NCI-H2227 (cell line): ENCODE data around the gene ADAMTSL4.
"Not testable (repeated sequence)": the region's sequence is repeated elsewhere in the genome, so short reads cannot be mapped to it uniquely, and the experiment has no call there.

Source experiments
- DNase-seq: peaks from one replicate; lab custom pipeline; 2025; ENCODE audit not compliant: unreplicated experiment; lab: John Stamatoyannopoulos, UW

The ADAMTSL4 gene

DNA sequence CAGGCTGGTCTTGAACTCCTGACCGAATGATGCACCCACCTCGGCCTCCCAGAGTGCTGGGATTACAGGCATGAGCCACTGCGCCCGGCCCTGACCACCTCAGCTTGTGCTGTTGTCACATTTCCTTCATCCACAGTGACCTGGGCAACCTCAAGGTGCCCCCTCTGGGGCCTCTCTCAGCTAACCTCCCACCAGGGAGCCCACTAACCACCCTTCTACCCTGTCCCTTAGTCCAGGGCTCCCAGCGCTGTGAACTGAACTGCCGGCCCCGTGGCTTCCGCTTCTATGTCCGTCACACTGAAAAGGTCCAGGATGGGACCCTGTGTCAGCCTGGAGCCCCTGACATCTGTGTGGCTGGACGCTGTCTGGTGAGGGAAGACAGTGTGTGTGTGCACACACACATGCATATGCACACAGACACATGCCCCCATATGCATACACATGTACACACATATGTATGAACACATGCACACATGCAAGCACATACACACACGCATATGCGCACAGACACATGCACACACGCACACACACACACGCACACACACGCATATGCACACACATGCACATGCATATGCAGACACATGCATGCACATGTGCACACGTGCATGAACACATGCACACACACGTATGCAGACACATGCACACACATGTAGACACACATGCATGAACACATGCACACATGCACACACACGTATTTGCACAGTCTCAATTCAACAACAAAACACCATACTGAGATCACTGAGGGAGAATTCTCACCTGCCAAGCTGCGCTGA is 6.2 kb downstream of the ADAMTSL4 start:
- DNase-seq: no peak

DNA sequence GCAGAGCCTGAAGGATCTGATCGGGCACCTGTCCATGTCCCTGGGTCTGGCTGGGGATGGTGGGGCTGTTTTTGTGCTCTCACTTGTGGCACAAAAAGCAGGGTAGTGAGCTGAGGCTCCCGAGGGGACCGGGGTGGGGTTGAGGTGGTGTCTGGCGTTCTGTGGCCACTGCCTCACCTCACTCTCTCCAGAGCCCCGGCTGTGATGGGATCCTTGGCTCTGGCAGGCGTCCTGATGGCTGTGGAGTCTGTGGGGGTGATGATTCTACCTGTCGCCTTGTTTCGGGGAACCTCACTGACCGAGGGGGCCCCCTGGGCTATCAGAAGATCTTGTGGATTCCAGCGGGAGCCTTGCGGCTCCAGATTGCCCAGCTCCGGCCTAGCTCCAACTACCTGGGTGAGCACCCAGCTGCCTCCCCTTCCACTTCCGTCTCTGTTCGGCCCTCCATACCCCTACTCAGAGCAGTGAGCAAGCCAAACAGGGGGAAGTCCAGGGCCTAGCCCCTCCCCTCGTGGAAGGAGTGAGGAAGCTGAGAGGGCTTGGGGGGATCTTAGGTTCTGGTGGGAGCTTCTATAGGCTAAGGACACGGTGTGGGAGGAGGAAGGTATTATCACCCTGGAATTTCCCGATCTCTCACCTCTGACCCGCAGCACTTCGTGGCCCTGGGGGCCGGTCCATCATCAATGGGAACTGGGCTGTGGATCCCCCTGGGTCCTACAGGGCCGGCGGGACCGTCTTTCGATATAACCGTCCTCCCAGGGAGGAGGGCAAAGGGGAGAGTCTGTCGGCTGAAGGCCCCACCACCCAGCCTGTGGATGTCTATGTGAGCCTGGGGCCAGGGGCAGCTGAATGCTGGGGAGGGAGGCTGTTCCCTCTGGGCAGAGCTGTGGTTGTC is 7.0 kb downstream of the ADAMTSL4 start:
- no peak for DNase-seq

- no peak for DNase-seq
Measured at GRCh38 chr1:150557065-150557600, 7.9 kb downstream of the ADAMTSL4 start.

DNA sequence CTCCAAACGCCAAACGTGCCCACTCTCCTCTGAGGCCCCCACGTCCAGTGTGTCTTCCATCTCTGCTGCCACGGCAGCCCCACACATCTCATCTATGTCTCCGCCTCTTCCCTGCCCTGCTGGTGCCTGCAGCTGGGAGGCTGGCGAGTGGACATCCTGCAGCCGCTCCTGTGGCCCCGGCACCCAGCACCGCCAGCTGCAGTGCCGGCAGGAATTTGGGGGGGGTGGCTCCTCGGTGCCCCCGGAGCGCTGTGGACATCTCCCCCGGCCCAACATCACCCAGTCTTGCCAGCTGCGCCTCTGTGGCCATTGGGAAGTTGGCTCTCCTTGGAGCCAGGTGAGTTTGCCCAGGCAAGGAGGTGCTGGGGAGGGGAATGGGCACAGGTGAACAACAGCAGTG is 8.6 kb downstream of the ADAMTSL4 start:
- DNase-seq: no peak

- DNase-seq: no peak
Measured at GRCh38 chr1:150558303-150558704, 9.1 kb downstream of the ADAMTSL4 start.

- no peak for DNase-seq
Measured at GRCh38 chr1:150558761-150559655, 9.8 kb downstream of the ADAMTSL4 start.

GRCh38 chr1:150559656-150560010 is 10.4 kb downstream of the ADAMTSL4 start:
- DNase-seq: no peak

GRCh38 chr1:150560011-150560438 is 10.8 kb downstream of the ADAMTSL4 start:
- DNase-seq: peak; percentile 76

GRCh38 chr1:150560576-150561253 is 11.5 kb downstream of the ADAMTSL4 start:
- DNase-seq: peak; percentile 92

- DNase-seq: peak; percentile 92
Measured at GRCh38 chr1:150561254-150561973, 12.2 kb downstream of the ADAMTSL4 start.

DNA sequence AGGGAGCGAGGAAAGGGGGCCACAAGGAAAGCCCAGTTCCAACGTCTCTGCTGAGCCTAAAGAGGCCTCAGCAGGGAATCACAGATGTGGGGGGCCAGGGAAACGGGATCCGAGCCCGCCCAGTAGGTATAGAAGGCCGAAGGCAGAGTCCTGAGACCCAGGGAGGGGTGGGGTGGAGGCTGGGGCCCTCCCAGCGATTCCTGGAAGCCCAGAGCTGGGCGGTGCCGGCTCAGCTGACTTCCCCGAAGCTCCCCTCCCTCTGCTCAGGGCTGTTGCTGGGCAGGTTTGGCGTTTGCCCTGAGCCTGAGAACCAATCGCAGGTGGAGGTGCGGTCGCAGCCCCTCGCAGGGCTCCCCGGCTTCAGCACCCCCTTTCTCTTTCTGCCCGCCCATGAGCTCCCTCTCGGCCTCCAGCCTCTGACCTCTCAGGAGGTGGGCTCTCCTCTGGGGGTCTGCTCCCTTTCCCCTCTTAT is 12.8 kb downstream of the ADAMTSL4 start:
- peak; percentile 92 for DNase-seq

DNA sequence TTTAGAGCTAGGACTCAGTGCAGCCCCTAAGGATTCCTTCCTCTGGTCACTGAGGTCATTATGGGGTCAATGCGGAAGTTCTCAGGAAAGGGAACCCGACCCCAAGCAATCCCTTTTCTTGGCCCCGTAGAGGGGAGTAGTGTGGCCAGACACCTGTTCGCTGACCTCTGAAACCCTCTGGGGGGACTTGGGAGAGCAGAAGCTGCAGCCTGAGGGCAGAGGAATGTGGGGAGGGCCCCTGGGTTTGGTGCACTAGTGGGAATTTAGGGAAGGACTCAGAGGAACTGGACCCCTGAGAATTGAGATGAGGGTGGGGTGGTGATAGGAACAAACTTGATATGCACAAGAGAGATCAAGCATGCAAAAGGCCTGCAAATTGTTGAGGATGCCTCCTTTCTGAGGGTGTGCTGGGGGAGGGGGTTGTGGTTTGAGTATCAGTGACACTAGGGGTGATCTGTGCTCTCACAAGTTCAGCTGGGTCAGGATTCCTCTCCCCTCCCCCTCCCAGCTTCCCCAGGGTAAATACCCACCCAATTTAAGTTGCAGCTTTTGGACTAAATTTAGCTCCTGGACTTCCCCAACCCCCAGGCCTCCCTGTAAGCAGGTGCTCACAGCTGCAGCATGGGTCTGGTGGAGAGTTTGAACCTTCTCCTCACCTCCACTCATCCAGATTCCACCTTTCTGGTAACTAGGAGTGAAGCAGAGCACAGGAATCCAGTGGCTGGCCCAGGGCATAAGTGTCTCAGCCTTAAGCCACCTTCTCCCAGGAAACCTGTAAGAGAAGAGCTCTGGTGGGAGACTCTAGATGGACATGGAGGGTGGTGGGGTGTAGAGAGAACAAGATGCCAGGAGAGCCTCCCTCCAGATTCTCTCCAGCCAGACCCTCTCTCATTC is 13.5 kb downstream of the ADAMTSL4 start:
- DNase-seq: no peak

GRCh38 chr1:150563340-150564038 is 14.3 kb downstream of the ADAMTSL4 start:
- DNase-seq: no peak

DNA sequence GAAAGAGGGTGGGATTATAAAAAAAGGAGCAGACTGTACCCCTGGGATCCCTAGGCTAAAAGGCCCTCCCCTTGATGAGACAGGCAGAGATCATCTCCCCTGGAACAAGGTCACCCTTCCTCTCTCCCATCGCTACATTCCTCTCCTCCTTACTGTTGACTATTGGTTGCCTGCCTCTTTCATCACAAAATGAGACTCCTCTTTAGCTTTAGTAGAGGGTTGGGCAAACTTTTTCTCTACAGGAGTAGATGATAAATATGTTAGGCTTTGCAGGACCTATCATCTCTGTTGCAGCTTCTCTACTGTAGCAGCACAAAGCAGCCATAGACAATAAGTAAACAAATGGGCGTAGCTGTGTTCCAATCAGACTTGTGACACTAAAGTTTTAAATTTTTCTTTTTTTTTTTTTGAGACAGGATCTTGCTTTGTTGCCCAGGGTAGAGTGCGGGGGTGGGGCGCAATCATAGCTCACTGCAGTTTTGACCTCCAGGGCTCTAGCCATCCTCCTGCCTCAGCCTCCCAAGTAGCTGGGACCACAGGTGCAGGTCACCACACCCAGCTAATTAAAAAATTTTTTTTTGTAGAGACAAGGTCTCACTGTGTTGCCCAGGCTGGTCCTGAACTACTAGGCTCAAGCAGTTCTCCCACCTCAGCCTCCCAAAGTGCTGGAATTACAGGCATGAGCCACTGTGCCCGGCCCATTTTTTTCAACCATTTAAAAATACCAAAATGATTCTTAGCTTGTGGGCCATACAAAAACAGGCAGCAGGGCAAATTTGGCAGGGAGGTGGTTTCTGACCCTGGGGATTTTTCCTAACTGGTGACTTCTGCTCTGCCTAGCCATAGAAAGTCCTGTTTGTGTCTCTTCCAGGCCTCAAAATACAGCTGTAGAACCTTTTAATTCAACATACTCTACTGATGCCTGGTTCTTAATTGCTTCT is 15.1 kb downstream of the ADAMTSL4 start:
- no peak for DNase-seq

- DNase-seq: not testable (repeated sequence)
Measured at GRCh38 chr1:150565240-150565991, 16.2 kb downstream of the ADAMTSL4 start.
